Astrocyte (in vitro differentiated cells and primary cell): ENCODE data around the gene SURF6. TPM values are rescaled to one million over a fixed set of nuclear protein-coding genes. Genes with fewer than 3 reads are reported as not detected.

ENCODE experiments used
- DNase-seq: peaks from one replicate; pipeline ENCODE4 v3.0.0-alpha.2; 2010; ENCODE audit warnings: low read depth
- FAIRE-seq: peaks from 2 replicates; lab custom pipeline; 2011; peaks lifted over from hg19 to GRCh38; lab: Jason Lieb, UNC
- H2AFZ ChIP-seq: 2 replicates; pipeline ENCODE4 v1.6.0; 2012; ENCODE audit warnings: low read depth, low read length, inconsistent platforms
- H3K27ac ChIP-seq: 2 replicates; pipeline ENCODE4 v1.5.1; 2011; ENCODE audit warnings: low read depth, low read length, inconsistent platforms
- H3K27me3 ChIP-seq: 2 replicates; pipeline ENCODE4 v1.6.0; 2011; ENCODE audit warnings: low read length, inconsistent platforms; ENCODE audit not compliant: insufficient read depth
- H3K36me3 ChIP-seq: 2 replicates; pipeline ENCODE4 v1.5.1; 2011; ENCODE audit warnings: low read length, inconsistent platforms; ENCODE audit not compliant: insufficient read depth
- H3K4me1 ChIP-seq: 2 replicates; pipeline ENCODE4 v1.5.1; 2011; ENCODE audit warnings: low read length, inconsistent platforms; ENCODE audit not compliant: insufficient read depth
- H3K4me2 ChIP-seq: 2 replicates; pipeline ENCODE4 v1.6.0; 2012; ENCODE audit warnings: low read length, inconsistent platforms
- H3K4me3 ChIP-seq: 2 replicates; pipeline ENCODE4 v1.5.1; 2011; ENCODE audit warnings: low read depth, mild to moderate bottlenecking, low read length, inconsistent platforms; ENCODE audit not compliant: insufficient read depth
- H3K79me2 ChIP-seq: 2 replicates; pipeline ENCODE4 v1.6.0; 2012; ENCODE audit warnings: mild to moderate bottlenecking, low read length, inconsistent platforms; ENCODE audit not compliant: insufficient read depth
- H3K9ac ChIP-seq: 2 replicates; pipeline ENCODE4 v1.6.0; 2012; ENCODE audit warnings: mild to moderate bottlenecking, low read length, inconsistent platforms
- H3K9me3 ChIP-seq: 2 replicates; pipeline ENCODE4 v1.5.1; 2012; ENCODE audit warnings: low read depth, mild to moderate bottlenecking, low read length, inconsistent platforms; ENCODE audit not compliant: insufficient read depth
- H4K20me1 ChIP-seq: 2 replicates; pipeline ENCODE4 v1.6.0; 2012; ENCODE audit warnings: low read length, inconsistent platforms; ENCODE audit not compliant: insufficient read depth
- H3K27ac Mint-ChIP-seq: one replicate; pipeline ENCODE4 v1.8.0; 2021; ENCODE audit warnings: mild to moderate bottlenecking, mixed read lengths; ENCODE audit not compliant: unreplicated experiment
- H3K27me3 Mint-ChIP-seq: one replicate; pipeline ENCODE4 v1.8.0; 2021; ENCODE audit warnings: low read depth, mixed read lengths; ENCODE audit not compliant: unreplicated experiment
- H3K36me3 Mint-ChIP-seq: one replicate; pipeline ENCODE4 v1.8.0; 2021; ENCODE audit warnings: low read depth, mixed read lengths; ENCODE audit not compliant: unreplicated experiment
- H3K4me1 Mint-ChIP-seq: one replicate; pipeline ENCODE4 v1.8.0; 2021; ENCODE audit warnings: low read depth, mixed read lengths; ENCODE audit not compliant: unreplicated experiment
- H3K4me3 Mint-ChIP-seq: one replicate; pipeline ENCODE4 v1.8.0; 2021; ENCODE audit warnings: mild to moderate bottlenecking, moderate library complexity, mixed read lengths; ENCODE audit not compliant: unreplicated experiment
- H3K9me3 Mint-ChIP-seq: one replicate; pipeline ENCODE4 v1.8.0; 2021; ENCODE audit warnings: mild to moderate bottlenecking, mixed read lengths; ENCODE audit not compliant: unreplicated experiment
- EZH2 ChIP-seq: IDR thresholded peaks from 2 replicates; pipeline ENCODE4 v1.6.1; 2012; ENCODE audit warnings: mild to moderate bottlenecking, low read length, inconsistent platforms; ENCODE audit not compliant: insufficient read depth
- total RNA-seq: library from RNA; stranded (reverse); gene quantifications from 2 replicates; pipeline ENCODE4 v1.2.1, GENCODE V29; 2021
- TF ChIP-seq, protein P1 (sequence below): IDR thresholded peaks from 2 replicates; pipeline ENCODE4 v1.5.1; 2011; ENCODE audit warnings: low read depth, mild to moderate bottlenecking, inconsistent platforms, low read length, moderate library complexity; ENCODE audit not compliant: insufficient read depth

Gene SURF6
- total RNA-seq, 1 donor from 2014 or later = 25.1 TPM

DNA sequence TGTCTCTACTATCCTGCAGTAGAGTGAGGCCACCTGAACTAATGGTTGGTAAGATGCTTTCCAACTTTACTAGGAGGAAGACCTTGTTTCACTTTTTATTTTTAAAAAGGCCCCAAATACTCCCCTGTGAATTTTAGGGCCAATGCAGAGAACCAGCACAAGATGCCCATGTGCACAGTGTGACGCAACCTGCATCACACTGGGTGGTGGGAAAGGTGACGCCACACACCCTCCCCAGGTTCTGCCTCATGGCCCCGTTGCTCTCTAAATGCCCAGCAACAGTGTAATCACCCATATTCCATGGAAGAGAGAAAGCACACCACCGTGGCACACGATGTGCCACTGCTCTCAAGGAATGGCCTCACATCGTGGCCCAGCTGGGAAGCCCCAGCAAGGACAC, 33.4 kb upstream of the SURF6 start:
- Histone ChIP-seq H3K4me2 (peak overlapping the region; percentile 4), H4K20me1 (peaks cover 99% of the 10 kb centered on the region), H2AFZ (no peak overlapping the region), H3K4me3 (no peak overlapping the region), H3K27ac (no peak overlapping the region), H3K27me3 (no peaks in the 10 kb centered on the region), H3K9me3 (no peaks in the 10 kb centered on the region), H3K9ac (no peak overlapping the region), H3K79me2 (peaks cover 99% of the 10 kb centered on the region), H3K4me1 (peaks cover 41% of the 10 kb centered on the region), H3K36me3 (peaks cover 47% of the 10 kb centered on the region)
- DNase-seq (no peak), FAIRE-seq (no peak)
- peaks cover 54% of the 10 kb centered on the region for H3K4me1 Mint-ChIP-seq
- H3K36me3 Mint-ChIP-seq = peaks cover 17% of the 10 kb centered on the region
- TF ChIP-seq, protein P1, sequence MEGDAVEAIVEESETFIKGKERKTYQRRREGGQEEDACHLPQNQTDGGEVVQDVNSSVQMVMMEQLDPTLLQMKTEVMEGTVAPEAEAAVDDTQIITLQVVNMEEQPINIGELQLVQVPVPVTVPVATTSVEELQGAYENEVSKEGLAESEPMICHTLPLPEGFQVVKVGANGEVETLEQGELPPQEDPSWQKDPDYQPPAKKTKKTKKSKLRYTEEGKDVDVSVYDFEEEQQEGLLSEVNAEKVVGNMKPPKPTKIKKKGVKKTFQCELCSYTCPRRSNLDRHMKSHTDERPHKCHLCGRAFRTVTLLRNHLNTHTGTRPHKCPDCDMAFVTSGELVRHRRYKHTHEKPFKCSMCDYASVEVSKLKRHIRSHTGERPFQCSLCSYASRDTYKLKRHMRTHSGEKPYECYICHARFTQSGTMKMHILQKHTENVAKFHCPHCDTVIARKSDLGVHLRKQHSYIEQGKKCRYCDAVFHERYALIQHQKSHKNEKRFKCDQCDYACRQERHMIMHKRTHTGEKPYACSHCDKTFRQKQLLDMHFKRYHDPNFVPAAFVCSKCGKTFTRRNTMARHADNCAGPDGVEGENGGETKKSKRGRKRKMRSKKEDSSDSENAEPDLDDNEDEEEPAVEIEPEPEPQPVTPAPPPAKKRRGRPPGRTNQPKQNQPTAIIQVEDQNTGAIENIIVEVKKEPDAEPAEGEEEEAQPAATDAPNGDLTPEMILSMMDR = no peak
- no peak for TF ChIP-seq EZH2
- no peaks in the 10 kb centered on the region for H3K27me3 Mint-ChIP-seq
- no peak overlapping the region for H3K4me3 Mint-ChIP-seq
- no peaks in the 10 kb centered on the region for H3K9me3 Mint-ChIP-seq
- no peak overlapping the region for H3K27ac Mint-ChIP-seq

DNA sequence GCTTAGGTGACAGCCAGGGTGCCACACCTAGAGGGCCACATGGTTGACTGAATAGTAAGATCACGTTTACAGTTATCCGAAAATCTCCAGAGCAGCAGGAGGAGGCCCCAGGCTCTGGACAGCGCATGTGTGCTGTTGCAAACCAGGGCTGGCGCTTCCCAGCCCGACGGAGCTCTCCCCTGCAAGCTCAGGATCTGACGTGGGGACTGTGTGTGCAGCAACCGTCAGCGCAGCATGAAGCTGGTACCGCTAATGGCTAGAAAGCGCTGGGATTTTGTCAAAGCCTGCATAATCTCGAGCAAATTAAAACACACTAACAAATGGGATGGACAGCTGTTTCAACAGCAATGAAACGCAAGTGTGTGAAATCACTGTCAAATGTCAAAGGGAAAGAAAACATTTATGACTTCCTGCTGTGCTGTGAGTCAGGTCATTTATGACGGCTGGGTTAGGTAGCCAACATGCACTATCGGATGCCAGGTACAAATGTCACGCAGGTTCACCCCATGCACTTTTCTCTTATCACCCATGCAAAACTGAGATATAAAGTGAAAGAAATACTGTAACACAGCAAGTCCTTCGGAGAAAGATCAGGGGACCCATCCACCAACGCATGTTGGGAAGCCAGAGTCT, 32.4 kb upstream of the SURF6 start:
- peaks cover 56% of the 10 kb centered on the region for H3K36me3 ChIP-seq
- peaks cover 36% of the 10 kb centered on the region for H3K4me1 ChIP-seq
- no peak overlapping the region for H3K4me3 ChIP-seq
- DNase-seq (no peak), FAIRE-seq (no peak)
- no peak overlapping the region for H3K27ac ChIP-seq
- peak overlapping the region; percentile 4 for H3K4me2 ChIP-seq
- Mint-ChIP-seq H3K27me3 (no peaks in the 10 kb centered on the region), H3K36me3 (peaks cover 22% of the 10 kb centered on the region), H3K4me1 (peaks cover 57% of the 10 kb centered on the region), H3K4me3 (peak overlapping the region; percentile 17), H3K9me3 (no peaks in the 10 kb centered on the region), H3K27ac (no peak overlapping the region)
- no peak overlapping the region for H2AFZ ChIP-seq
- no peaks in the 10 kb centered on the region for H3K9me3 ChIP-seq
- TF ChIP-seq, protein P1 = no peak
- no peak for TF ChIP-seq EZH2
- no peaks in the 10 kb centered on the region for H3K27me3 ChIP-seq
- H3K9ac ChIP-seq = no peak overlapping the region
- peaks cover 97% of the 10 kb centered on the region for H4K20me1 ChIP-seq
- peaks cover 96% of the 10 kb centered on the region for H3K79me2 ChIP-seq

DNA sequence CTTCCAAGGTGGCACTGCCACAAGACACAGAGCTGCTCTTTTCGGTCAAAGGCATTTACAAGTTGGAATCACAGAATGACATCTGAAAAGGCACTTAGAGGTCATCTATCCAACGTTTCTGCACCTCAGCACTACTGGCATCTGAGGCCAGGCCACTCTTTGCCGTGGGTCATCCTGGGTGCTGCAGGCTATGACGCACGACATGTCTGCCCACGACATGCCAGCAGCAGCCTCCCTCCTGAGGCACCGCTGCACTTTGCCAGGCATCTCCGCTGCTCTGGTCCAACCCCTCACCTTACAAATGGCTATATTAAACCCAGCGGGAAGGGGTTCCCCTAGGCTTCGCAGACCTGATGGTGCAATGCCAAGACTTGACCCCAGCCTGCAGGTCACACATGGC, 31.8 kb upstream of the SURF6 start:
- Histone ChIP-seq H3K27me3 (no peaks in the 10 kb centered on the region), H3K4me2 (no peak overlapping the region), H3K79me2 (peaks cover 96% of the 10 kb centered on the region), H3K9ac (no peak overlapping the region), H3K9me3 (no peaks in the 10 kb centered on the region), H3K36me3 (peaks cover 58% of the 10 kb centered on the region), H2AFZ (no peak overlapping the region), H3K27ac (no peak overlapping the region), H3K4me3 (no peak overlapping the region), H3K4me1 (peaks cover 35% of the 10 kb centered on the region), H4K20me1 (peaks cover 97% of the 10 kb centered on the region)
- TF ChIP-seq, protein P1 = no peak
- TF ChIP-seq EZH2 = no peak
- H3K9me3 Mint-ChIP-seq = no peaks in the 10 kb centered on the region
- H3K4me3 Mint-ChIP-seq = no peak overlapping the region
- no peak overlapping the region for H3K27ac Mint-ChIP-seq
- peaks cover 56% of the 10 kb centered on the region for H3K4me1 Mint-ChIP-seq
- DNase-seq (no peak), FAIRE-seq (no peak)
- H3K27me3 Mint-ChIP-seq = no peaks in the 10 kb centered on the region
- H3K36me3 Mint-ChIP-seq = peaks cover 20% of the 10 kb centered on the region
